Hepatocyte (in vitro differentiated cells): ENCODE data around the gene DCLK2.

Experiments used
- EZH2 ChIP-seq: fragments of 200-600 bp; sonication (generic); IDR thresholded peaks from 2 replicates; pipeline ENCODE4 v1.6.1; 2016; ENCODE audit warnings: antibody characterized with exemption, mild to moderate bottlenecking, borderline replicate concordance
- TF ChIP-seq, protein P1 (sequence below): fragments of 200-600 bp; sonication (generic); IDR thresholded peaks from 2 replicates; pipeline ENCODE4 v1.5.1; 2016; ENCODE audit warnings: antibody characterized with exemption, mild to moderate bottlenecking; ENCODE audit not compliant: poor library complexity

- TF ChIP-seq, protein P1, sequence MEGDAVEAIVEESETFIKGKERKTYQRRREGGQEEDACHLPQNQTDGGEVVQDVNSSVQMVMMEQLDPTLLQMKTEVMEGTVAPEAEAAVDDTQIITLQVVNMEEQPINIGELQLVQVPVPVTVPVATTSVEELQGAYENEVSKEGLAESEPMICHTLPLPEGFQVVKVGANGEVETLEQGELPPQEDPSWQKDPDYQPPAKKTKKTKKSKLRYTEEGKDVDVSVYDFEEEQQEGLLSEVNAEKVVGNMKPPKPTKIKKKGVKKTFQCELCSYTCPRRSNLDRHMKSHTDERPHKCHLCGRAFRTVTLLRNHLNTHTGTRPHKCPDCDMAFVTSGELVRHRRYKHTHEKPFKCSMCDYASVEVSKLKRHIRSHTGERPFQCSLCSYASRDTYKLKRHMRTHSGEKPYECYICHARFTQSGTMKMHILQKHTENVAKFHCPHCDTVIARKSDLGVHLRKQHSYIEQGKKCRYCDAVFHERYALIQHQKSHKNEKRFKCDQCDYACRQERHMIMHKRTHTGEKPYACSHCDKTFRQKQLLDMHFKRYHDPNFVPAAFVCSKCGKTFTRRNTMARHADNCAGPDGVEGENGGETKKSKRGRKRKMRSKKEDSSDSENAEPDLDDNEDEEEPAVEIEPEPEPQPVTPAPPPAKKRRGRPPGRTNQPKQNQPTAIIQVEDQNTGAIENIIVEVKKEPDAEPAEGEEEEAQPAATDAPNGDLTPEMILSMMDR: no peak
- no peak for TF ChIP-seq EZH2
Observed at GRCh38 chr4:150278206-150278605, 200.0 kb downstream of the DCLK2 start.
